A673 (cell line): ENCODE measurements around the gene MUS81. TPM values are rescaled to one million over a fixed set of nuclear protein-coding genes. Genes with fewer than 3 reads are reported as not detected.

Experiments
- BruUV-seq: library from RNA; stranded (reverse); fragments of 400-500 nt; replicated peaks from 2 replicates; lab custom pipeline; 2021; lab: Mats Ljungman, UMichigan
- CTCF ChIA-PET: fragments of 300-600 bp; sonication (Branson Sonifier 250); formaldehyde crosslinking; loops from one replicate; lab custom pipeline; 2022; ENCODE audit warnings: antibody characterized with exemption; lab: Charles Lee
- POLR2A ChIA-PET: fragments of 300-600 bp; sonication (Branson Sonifier 250); formaldehyde crosslinking; loops from one replicate; lab custom pipeline; 2022; ENCODE audit warnings: antibody characterized with exemption; ENCODE audit not compliant: low non-redundant PET; lab: Charles Lee
- DNase-seq: peaks from one replicate; pipeline ENCODE4 v3.0.0-alpha.2; 2015; ENCODE audit warnings: low spot score
- H3K27ac ChIP-seq: fragments of 200-600 bp; sonication (generic); 2 replicates; pipeline ENCODE4 v1.5.1; 2016; ENCODE audit warnings: mixed run types, low read depth, mild to moderate bottlenecking, mixed read lengths, antibody characterized with exemption, low read length; ENCODE audit not compliant: poor library complexity, severe bottlenecking
- H3K27me3 ChIP-seq: fragments of 200-600 bp; sonication (generic); replicated peaks from 2 replicates; pipeline ENCODE4 v1.6.1; 2017; ENCODE audit warnings: mixed run types, low read depth, mild to moderate bottlenecking, mixed read lengths, antibody characterized with exemption, low read length; ENCODE audit not compliant: insufficient read depth, poor library complexity
- H3K36me3 ChIP-seq: fragments of 200-600 bp; sonication (generic); 2 replicates; pipeline ENCODE4 v1.6.1; 2016; ENCODE audit warnings: mixed run types, mild to moderate bottlenecking, mixed read lengths, antibody characterized with exemption, low read length; ENCODE audit not compliant: insufficient read depth, poor library complexity, severe bottlenecking
- H3K4me1 ChIP-seq: fragments of 200-600 bp; sonication (generic); 2 replicates; pipeline ENCODE4 v1.6.1; 2017; ENCODE audit warnings: mixed run types, mild to moderate bottlenecking, mixed read lengths, antibody characterized with exemption, low read length; ENCODE audit not compliant: insufficient read depth, poor library complexity, severe bottlenecking
- H3K4me3 ChIP-seq: fragments of 200-600 bp; sonication (generic); 2 replicates; pipeline ENCODE4 v1.5.1; 2016; ENCODE audit warnings: low read depth, mixed run types, mild to moderate bottlenecking, mixed read lengths, low read length; ENCODE audit not compliant: poor library complexity, severe bottlenecking
- H3K9me3 ChIP-seq: fragments of 200-600 bp; sonication (generic); 2 replicates; pipeline ENCODE4 v1.6.1; 2016; ENCODE audit warnings: mixed run types, low read depth, mild to moderate bottlenecking, mixed read lengths, antibody characterized with exemption, low read length; ENCODE audit not compliant: poor library complexity, severe bottlenecking
- CTCF ChIP-seq: fragments of 300-800, 200-600 bp; sonication (generic); conservative IDR thresholded peaks from 2 replicates; pipeline ENCODE4 v1.5.1; 2017; ENCODE audit warnings: low read depth, mild to moderate bottlenecking, antibody characterized with exemption, low read length, moderate library complexity, mixed read lengths
- EZH2 ChIP-seq: fragments of 200-600 bp; sonication (generic); IDR thresholded peaks from 2 replicates; pipeline ENCODE4 v1.6.1; 2017; ENCODE audit warnings: borderline replicate concordance, low read depth, mild to moderate bottlenecking, mixed read lengths, antibody characterized with exemption, low read length; ENCODE audit not compliant: poor library complexity, severe bottlenecking
- intact Hi-C: fragments of 100-400 bp; cut with micrococcal nuclease; formaldehyde crosslinking; loops from one replicate; pipeline ENCODE4 v1.10.0; 2022; ENCODE audit not compliant: unreplicated experiment
- total RNA-seq: library from RNA; stranded (reverse); gene quantifications from 2 replicates; pipeline ENCODE4 v1.2.3, GENCODE V29; 2021

The MUS81 gene
- total RNA-seq, 1 experiment from 2014 or later, result 77.4 TPM

DNA sequence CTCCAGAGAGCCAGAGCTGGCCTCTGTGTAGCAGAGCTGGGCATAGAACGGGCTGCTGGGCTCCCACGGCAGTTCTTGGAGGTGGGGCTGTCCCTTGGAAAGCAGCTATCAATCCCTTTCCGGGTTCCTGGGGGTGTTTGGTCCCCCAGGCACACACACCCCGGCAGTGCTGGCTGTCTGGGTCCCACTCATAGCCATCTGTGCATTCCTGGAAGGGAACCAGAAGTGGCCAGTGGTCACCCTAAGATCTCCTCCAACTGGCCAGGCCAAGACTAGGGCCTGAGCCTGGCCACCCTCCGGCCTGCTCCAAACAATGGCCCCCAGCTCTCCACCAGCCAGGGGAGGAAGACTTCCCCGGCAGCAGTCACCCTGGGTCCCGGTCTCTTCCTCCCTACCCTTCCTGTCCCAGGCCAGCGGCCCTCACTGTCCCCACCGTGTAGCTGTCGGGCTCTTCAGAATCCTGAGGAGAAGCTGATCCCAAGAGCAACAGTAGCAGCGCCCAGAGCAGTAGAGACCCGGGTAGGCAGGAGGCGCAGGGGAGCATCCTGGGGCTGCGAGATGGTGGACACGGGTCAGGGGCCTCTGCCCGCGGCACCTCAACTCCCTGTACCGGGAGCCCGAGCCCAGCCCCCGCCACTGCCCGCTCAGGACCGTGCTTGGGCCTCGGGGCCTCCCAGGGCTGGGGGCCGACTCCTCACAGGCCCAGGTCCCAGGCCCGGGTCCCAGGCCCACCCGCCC lies 11.7 kb downstream of the MUS81 start:
- H3K4me1 ChIP-seq, result peaks cover 24% of the 10 kb centered on the region
- peaks cover 19% of the 10 kb centered on the region for H3K36me3 ChIP-seq
- DNase-seq, result no peak
- intact Hi-C loops, result no loop called here
- POLR2A ChIA-PET, result interaction anchor here (0.5 to 0.7 kb wide), 2 partner anchors 38 to 93 kb away, joined by 3 to 8 read pairs; partner anchors contain the start of gene SNX32
- BruUV-seq, result no TSS peak
- H3K4me3 ChIP-seq, result peak overlapping the region; percentile 68
- no peaks in the 10 kb centered on the region for H3K9me3 ChIP-seq
- CTCF ChIA-PET, result interaction anchor here (1.5 to 4.1 kb wide), 4 partner anchors 13 to 18 kb away, joined by 3 to 16 read pairs (median 10); partner anchors contain the start of genes CCDC85B, FIBP and MUS81
- peak overlapping the region; percentile 75 for H3K27ac ChIP-seq
- 0 out of 2 replicates have a peak, but pooled peaks have one; percentile 10 for TF ChIP-seq CTCF
- no peak for TF ChIP-seq EZH2
- H3K27me3 ChIP-seq, result no peaks in the 10 kb centered on the region

- peak within 1 kb of the TSS; percentile 75 for H3K27ac ChIP-seq
- intact Hi-C loops, result no loop called here
Observed at GRCh38 chr11:65872586-65873317, 12.5 kb downstream of the MUS81 start, which contains the start of gene EFEMP2. Gene EFEMP2, minus strand, starts transcription at chr11:65872800. Its CDS starts 446 bp downstream, at chr11:65872354.

More at GRCh38 chr11:65872586-65873317, 12.5 kb downstream of the MUS81 start, which contains the start of gene EFEMP2:
- Histone ChIP-seq H3K4me1 (peaks cover 18% of the 10 kb centered on the region), H3K27me3 (no peaks in the 10 kb centered on the region), H3K4me3 (peak within 1 kb of the TSS; percentile 68), H3K9me3 (no peaks in the 10 kb centered on the region), H3K36me3 (peaks cover 11% of the 10 kb centered on the region)
- TF ChIP-seq EZH2 (no peak), CTCF (no peak)
- CTCF ChIA-PET, result interaction anchor here (1.7 to 1.9 kb wide), 2 partner anchors 16 to 18 kb away, joined by 3 to 7 read pairs; partner anchors contain the start of genes CCDC85B and FIBP
- no TSS peak for BruUV-seq
- POLR2A ChIA-PET, result interaction anchor here (0.7 kb wide), 1 partner anchor 93 kb away, joined by 8 read pairs; no protein-coding TSS in a partner anchor
- no peak for DNase-seq
